Stimulated activated CD4-positive, alpha-beta T cell treated with anti-CD3 and anti-CD28 coated beads, Interleukin-1b, Interleukin-23, amount 100 ng/mL, for 24 hours (primary cell): Measurements from ENCODE around the gene PDCD5.
"Not testable (repeated sequence)": the region's sequence is repeated elsewhere in the genome, so short reads cannot be mapped to it uniquely, and the experiment has no call there.

Source experiments
- DNase-seq, 4 experiments: peaks; one replicate each; pipeline ENCODE4 v3.0.0-alpha.2; 2020; ENCODE audit warnings: low read depth in 4 of 4, low spot score in 1 of 4

PDCD5 gene

GRCh38 chr19:32576790-32577189 lies 4.2 kb upstream of the PDCD5 start:
- no peak for DNase-seq

- no peak for DNase-seq
Measured at GRCh38 chr19:32580353-32580900, 563 bp upstream of the PDCD5 start.

- no peak for DNase-seq
Measured at GRCh38 chr19:32581705-32582179, 752 bp downstream of the PDCD5 start.

GRCh38 chr19:32587747-32588504 lies 6.9 kb downstream of the PDCD5 start:
- DNase-seq, result not testable (repeated sequence)

DNA sequence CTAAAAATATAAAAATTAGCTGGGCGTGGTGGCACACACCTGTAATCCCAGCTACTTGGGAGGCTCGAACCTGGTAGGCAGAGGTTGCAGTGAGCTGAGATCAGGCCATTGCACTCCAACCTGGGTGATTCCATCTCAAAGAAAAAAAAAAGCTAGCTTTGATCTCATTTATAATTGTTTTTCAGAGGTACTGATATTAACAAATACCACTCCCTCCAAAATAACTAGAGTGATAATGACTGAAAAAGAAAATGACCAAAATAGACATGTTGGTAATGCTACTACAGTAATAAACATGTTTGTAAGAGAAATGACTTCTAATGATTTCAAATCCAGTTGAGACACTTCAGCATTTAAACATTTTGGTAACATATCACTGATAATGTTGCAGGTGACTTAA lies 13.0 kb downstream of the PDCD5 start:
- DNase-seq, result no peak

GRCh38 chr19:32595491-32595890 lies 14.5 kb downstream of the PDCD5 start:
- no peak for DNase-seq

DNA sequence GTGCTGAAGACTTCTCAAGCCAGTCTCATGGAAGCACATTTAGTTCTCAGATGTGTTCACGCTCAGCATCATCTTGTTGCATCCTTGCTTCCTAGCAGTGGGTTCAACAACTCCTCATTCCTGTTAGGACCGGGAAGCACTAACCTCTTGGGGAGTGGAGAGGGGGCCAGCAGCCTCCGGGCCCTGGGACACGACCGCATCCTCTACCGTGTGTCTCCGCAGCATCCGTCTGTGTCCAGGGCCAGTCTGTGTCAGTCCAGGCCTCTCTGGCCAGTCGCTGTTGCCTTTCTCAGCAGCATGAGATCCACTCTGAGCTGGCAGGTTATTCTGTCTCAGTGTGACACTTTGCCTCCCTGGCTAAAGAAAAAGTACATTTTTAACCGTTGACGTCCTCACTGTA lies 17.0 kb downstream of the PDCD5 start:
- DNase-seq, result no peak

- DNase-seq, result no peak
Measured at GRCh38 chr19:32599258-32599657, 18.3 kb downstream of the PDCD5 start.

DNA sequence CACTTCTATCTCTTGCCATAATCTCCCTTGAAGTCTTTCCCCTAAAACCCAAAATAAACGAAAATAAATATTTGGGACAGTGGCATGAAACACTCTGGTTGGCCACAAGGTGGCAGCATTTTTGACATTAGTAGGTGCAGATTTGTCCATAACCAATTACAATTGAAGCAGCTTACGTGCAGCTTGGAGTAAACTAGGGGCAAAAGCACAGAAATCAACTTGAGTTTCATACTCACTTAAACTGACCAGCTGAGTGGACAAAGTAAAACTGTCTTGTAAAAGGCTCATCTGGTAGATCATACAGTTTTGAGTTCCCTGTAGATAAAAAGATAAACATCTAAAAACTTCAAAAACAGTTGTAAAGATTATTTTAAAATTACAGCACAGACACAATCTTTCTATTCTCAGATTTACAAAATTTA lies 18.8 kb downstream of the PDCD5 start:
- peak in 3 of 4 experiments; percentile 24 to 40 (median 25) for DNase-seq

DNA sequence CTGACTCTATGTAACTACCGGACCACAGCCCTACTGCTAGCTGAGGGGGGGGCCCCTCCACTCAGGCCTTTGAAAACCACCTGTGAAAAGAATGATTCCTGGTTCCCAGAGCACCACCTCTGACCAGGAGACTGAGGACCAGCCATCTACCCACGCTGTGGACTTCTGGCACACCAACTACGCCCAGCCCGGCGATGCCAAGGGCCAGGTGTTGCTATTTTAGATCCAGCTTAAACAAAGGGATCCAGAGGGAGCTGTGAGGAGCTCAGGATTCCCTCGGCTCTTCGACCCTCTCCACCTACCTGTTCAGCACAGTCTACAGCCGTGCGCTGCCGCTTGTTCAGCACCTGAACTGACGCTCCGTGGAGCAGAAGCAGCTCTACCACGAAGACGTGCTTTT lies 23.0 kb downstream of the PDCD5 start:
- DNase-seq, result no peak

DNA sequence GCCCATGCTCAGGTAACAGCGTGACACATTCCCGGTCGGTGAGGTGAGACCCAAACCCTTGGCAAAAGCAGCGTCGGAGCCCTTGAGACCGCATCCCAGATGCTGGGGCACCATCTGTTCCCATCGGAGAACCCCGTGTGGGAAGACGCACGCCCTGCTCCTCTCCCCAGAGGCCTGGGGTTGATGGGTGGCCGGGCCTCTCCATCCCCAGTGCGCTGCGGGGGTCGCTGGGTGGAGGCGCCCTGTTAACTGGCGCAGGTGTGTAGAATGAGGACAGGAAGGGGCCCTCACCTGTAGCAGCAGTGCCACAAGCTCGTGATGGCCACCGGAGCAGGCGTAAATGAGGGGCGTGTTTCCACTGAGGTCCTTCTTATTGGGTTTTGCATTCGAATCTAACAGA lies 24.6 kb downstream of the PDCD5 start:
- no peak for DNase-seq

- DNase-seq, result no peak
Measured at GRCh38 chr19:32606289-32606688, 25.3 kb downstream of the PDCD5 start.

DNA sequence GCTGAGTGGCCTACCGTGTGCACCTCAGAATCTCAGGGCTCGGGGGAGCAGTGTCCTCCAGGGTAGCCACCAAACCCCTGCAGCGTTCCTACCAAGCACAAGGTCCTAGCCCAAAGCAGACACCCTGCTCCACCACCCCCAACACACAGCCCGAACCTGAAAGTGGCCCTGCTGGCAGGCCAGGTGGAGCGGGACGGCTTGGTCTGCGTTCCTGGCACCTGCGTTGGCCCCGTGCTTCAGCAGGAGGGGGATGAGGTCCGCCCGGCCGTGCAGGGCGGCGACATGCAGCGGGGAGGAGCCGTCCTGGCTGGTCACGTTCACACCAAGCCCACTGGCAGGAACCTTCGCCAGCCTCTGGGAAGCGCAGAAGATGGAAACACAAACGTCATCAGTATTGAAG lies 26.5 kb downstream of the PDCD5 start:
- DNase-seq, result no peak

GRCh38 chr19:32611161-32611560 lies 30.2 kb downstream of the PDCD5 start:
- no peak for DNase-seq

- no peak for DNase-seq
Measured at GRCh38 chr19:32613008-32613407, 32.0 kb downstream of the PDCD5 start.

- DNase-seq, result no peak
Measured at GRCh38 chr19:32614916-32615315, 33.9 kb downstream of the PDCD5 start.

DNA sequence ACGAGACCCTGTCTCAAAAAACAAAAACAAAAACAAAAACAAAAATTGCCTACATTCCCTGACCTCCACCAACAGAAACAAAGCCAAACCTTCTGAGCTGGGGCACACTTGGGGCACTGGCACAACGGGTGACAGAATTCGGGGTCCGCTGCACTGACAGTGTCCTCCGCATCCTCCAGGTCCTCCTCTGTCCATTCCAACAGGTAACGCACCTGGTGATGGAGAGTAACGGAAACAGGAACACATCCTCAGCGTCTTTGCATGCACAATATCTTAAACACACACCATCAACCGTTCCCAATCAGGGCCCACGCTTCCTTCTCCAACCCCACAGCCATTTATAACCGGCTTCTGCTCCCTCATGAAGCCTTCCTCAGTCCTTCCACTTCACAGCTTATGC lies 34.6 kb downstream of the PDCD5 start:
- no peak for DNase-seq

GRCh38 chr19:32619051-32619685 lies 38.2 kb downstream of the PDCD5 start:
- DNase-seq, result no peak

- DNase-seq, result no peak
Measured at GRCh38 chr19:32622002-32622401, 41.0 kb downstream of the PDCD5 start.

GRCh38 chr19:32624410-32624809 lies 43.4 kb downstream of the PDCD5 start:
- DNase-seq, result no peak

DNA sequence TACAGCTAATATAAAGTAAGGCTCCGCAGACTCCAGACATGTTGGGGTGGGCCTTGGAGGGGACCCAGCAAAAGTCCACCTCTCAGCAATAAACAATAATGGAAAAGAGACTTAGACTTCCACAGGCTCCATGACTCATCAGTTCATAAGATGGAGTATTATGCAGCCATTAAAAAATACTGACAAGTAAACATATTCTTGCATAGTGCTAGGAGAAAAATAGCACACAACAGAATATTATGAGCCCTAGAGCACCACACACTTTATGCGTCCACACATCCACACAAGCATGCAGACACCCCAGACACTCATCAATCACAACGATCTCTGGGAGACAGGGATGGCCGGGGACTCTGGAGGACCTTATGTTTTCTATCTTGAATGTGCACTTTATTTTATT lies 46.0 kb downstream of the PDCD5 start:
- DNase-seq, result no peak

GRCh38 chr19:32627714-32628270 lies 46.8 kb downstream of the PDCD5 start:
- DNase-seq, result no peak
